Mucosa of rectum (tissue), 2 donors: ENCODE results near the gene TBXAS1.
"Not testable (repeated sequence)": the region's sequence is repeated elsewhere in the genome, so short reads cannot be mapped to it uniquely, and the experiment has no call there.

Experiments
- H3K27ac ChIP-seq, 2 donors: one replicate each; pipeline ENCODE4 v1.7.0; 2013; ENCODE audit warnings: inconsistent platforms in 2 of 2, low read depth in 2 of 2, low read length in 2 of 2
- H3K27me3 ChIP-seq, 2 donors: one replicate each; pipeline ENCODE4 v1.7.0; 2013; ENCODE audit warnings: low read length in 2 of 2; ENCODE audit not compliant: control insufficient read depth in 2 of 2, insufficient read depth in 2 of 2
- H3K36me3 ChIP-seq, 2 donors: one replicate each; pipeline ENCODE4 v1.7.0; 2013; ENCODE audit warnings: low read length in 2 of 2; ENCODE audit not compliant: control insufficient read depth in 2 of 2, insufficient read depth in 2 of 2
- H3K4me1 ChIP-seq, 2 donors: one replicate each; pipeline ENCODE4 v1.7.0; 2013; ENCODE audit warnings: low read length in 2 of 2, mild to moderate bottlenecking in 1 of 2; ENCODE audit not compliant: control insufficient read depth in 2 of 2, insufficient read depth in 2 of 2
- H3K4me3 ChIP-seq, 2 donors: one replicate each; pipeline ENCODE4 v1.7.0; 2013; ENCODE audit warnings: low read length in 2 of 2
- H3K9ac ChIP-seq, 2 donors: one replicate each; pipeline ENCODE4 v1.7.0; 2013; ENCODE audit warnings: low read length in 2 of 2, low read depth in 1 of 2, mild to moderate bottlenecking in 1 of 2
- H3K9me3 ChIP-seq, 2 donors: one replicate each; pipeline ENCODE4 v1.7.0; 2013; ENCODE audit warnings: low read length in 2 of 2; ENCODE audit not compliant: control insufficient read depth in 2 of 2
- donor health status: healthy.
- donor health status: Normal muscosa, but diverticular disease.

Gene TBXAS1

DNA sequence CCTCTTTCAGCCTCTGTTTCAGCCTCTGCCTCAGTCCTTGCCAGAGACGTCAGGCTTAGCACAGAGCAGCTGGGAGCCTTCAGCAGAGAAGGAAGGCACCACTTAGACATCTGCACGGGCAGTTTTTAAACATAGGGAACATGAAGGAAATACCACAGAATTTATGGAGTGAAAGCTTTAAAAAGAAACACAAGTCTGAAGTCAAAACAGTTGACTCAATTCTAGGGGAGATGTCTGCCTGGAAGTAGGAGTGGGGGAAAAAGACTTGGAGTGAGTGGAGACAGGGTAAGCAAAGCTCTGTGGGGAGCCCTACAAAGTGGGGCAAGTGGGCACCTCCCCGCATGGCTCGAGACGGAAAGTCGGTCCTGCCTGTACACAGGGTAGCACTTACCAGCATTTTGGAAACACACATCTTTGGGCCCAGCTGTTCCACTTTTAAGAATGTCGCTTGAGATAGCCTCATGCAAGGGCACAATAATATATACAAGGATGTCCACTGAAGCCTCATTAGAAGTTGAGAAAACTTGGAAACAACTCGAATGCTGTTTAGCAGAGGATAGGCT, 5.0 kb upstream of the TBXAS1 start:
- Histone ChIP-seq H3K9me3 (no peaks in the 10 kb centered on the region), H3K36me3 (no peaks in the 10 kb centered on the region), H3K9ac (no peak overlapping the region), H3K27ac (no peak overlapping the region), H3K4me3 (no peak overlapping the region), H3K27me3 (no peaks in the 10 kb centered on the region), H3K4me1 (peaks cover 6 to 8% of the 10 kb centered on the region in 2 donors)

DNA sequence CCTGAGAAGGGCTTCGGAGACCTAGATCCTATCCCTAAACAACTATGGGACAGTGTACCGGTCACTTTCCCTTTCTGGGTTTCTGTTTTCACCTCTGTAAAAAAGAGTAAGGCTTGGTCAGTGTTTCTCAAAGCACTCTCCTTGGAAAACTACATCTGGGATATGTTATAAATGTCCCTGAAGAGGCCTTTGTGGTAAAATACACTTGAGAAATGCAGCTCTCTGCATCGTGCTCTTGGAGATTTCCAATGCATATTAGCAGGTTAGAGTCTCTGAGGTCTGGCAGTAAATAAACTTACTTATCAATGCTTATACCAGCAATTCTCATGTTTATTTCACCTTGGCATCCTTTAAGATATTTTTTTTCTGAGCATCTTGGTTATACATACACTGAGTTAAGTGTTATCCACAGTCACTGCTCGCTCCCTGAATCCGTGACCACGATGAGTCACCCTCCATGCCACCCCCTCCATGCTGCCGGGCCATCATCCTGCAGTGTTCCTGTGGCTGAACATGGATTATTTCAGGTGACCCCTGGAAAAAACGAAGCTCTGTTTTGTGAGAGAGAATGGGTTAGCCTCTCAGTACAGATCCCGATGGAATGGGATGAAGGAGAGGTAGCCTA, 3.3 kb upstream of the TBXAS1 start:
- peaks cover 12 to 20% of the 10 kb centered on the region in 2 donors for H3K4me1 ChIP-seq
- no peaks in the 10 kb centered on the region for H3K9me3 ChIP-seq
- no peaks in the 10 kb centered on the region for H3K27me3 ChIP-seq
- H3K36me3 ChIP-seq, result no peaks in the 10 kb centered on the region
- no peak overlapping the region for H3K4me3 ChIP-seq
- no peak overlapping the region for H3K27ac ChIP-seq
- H3K9ac ChIP-seq, result no peak overlapping the region

DNA sequence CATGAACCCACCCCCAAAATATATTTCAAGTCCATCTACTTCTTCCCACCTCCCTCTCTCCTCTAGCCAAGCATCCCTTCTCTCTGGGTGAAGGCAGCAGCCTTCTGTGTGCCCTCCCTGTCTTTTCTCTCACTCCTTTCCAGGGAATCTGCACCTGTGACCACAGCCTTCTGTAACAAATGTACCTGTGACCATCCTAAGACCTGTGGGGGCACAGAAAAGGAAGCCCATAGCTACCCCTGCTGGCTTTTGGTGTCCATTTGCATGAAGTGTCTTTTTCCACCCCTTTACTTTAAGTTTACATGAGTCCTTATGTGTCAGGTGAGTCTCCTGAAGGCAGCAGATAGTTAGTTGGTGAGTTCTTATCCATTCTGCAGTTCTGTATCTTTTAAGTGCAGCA, 2.0 kb upstream of the TBXAS1 start:
- H3K9ac ChIP-seq, result no peak overlapping the region
- H3K9me3 ChIP-seq, result no peaks in the 10 kb centered on the region
- no peaks in the 10 kb centered on the region for H3K36me3 ChIP-seq
- H3K4me3 ChIP-seq, result no peak overlapping the region
- H3K27me3 ChIP-seq, result no peaks in the 10 kb centered on the region
- peaks cover 12 to 20% of the 10 kb centered on the region in 2 donors for H3K4me1 ChIP-seq
- H3K27ac ChIP-seq, result no peak overlapping the region

DNA sequence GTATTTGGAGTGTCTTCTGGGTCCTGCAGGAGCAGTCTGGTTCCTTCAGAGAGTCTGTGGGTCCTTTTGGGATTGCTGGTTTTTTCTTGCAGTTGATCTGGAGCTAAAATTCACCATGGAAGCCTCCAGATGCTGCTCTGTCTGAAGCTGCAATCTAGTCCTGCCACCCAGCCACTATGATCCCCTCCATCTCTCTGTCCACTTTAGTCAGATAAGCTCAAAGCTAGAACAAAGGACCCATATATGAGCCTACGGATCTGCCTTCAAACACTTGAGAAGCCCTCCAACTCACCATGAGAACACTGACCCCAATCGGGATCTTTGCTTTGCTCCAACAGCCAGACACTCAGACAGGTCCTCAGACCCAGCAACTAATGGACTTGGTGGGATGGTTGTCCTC, 618 bp upstream of the TBXAS1 start:
- H3K4me3 ChIP-seq, result peak overlapping the region in 1 of 2 donors; percentile 71
- H3K9ac ChIP-seq, result no peak overlapping the region
- peak overlapping the region; percentile 15 to 27 for H3K27ac ChIP-seq

DNA sequence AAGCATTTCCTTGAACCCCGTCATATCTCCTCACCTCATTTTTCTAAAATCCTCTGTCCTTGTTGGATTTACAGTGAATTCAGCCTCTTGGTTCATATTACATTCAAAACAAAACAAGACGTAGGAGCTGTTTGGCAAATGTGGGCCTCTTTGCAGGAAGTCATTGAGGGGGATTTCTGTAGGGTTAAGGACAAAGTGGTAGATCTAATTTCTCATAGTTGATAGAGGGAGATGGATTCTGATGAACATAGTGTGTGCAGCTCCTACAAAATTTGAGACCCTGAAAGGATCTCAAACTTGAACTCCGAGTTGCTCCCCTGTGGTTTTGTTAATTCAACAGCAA, 682 bp downstream of the TBXAS1 start:
- no peaks in the 10 kb centered on the region for H3K36me3 ChIP-seq
- H3K27ac ChIP-seq, result peak overlapping the region; percentile 81 to 84
- no peaks in the 10 kb centered on the region for H3K27me3 ChIP-seq
- peak overlapping the region; percentile 17 to 60 for H3K9ac ChIP-seq
- H3K4me1 ChIP-seq, result peaks cover 12 to 20% of the 10 kb centered on the region in 2 donors
- H3K9me3 ChIP-seq, result no peaks in the 10 kb centered on the region
- peak overlapping the region; percentile 58 to 71 for H3K4me3 ChIP-seq

More for the DNA sequence above, 618 bp upstream of the TBXAS1 start:
- Histone ChIP-seq H3K27me3 (no peaks in the 10 kb centered on the region), H3K4me1 (peaks cover 12 to 20% of the 10 kb centered on the region in 2 donors), H3K9me3 (no peaks in the 10 kb centered on the region), H3K36me3 (no peaks in the 10 kb centered on the region)

DNA sequence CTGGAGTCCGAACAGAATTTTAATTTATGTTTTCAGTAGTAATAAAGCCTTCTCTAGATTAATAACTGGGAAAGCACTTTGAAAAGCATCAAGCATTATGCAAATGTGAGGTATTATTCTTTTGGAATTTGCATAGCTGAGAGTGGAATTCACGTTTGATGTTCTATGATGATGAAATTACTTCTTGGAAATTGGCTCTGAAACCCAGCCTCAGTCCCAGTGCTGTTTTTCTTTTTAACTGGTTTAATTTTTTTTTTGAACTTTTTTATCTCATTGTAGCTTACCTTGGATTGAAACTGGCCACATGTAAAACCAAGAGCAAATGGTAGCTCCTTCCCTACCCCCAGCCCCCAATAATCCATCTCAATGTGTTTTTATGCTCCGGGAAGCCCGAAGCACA, 1.2 kb downstream of the TBXAS1 start:
- no peaks in the 10 kb centered on the region for H3K9me3 ChIP-seq
- peak overlapping the region; percentile 81 to 84 for H3K27ac ChIP-seq
- H3K4me3 ChIP-seq, result peak overlapping the region; percentile 58 to 71
- peaks cover 12 to 20% of the 10 kb centered on the region in 2 donors for H3K4me1 ChIP-seq
- no peaks in the 10 kb centered on the region for H3K27me3 ChIP-seq
- H3K9ac ChIP-seq, result peak overlapping the region; percentile 17 to 41
- no peaks in the 10 kb centered on the region for H3K36me3 ChIP-seq

DNA sequence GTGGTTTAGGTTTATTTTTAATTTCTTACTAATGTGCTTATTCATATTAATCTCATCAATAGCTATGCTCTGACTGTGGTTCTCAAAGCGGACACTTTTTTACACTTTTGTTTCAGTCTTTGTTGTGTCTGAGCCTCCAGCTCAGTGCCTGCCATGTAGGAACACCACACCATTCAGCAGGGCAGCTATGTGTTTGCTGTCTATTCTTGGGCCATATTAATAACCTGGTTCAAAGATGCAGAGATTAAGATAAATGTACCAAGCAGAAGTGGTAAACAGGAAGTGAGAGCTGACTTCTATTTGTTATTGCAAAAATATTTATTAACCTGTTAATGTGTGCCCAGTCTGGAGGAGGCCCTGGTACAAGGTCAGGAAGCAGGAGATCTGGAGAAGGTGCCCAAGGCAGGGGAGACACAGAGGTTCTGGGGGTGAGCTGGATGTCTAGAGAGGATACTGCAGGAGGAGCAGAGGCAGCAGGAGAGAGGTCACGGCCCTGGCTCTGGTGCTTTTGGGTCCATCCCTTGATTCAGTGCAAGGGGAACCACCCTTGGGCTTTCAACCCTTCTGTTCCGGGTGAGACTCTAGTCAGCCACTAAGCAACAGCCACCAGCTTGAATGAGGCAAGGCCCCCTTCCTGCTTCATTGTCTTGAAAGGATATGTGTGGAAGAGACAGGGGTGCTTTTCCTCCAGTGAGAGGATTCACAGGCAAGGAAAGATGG, 1.9 kb downstream of the TBXAS1 start:
- no peaks in the 10 kb centered on the region for H3K9me3 ChIP-seq
- H3K27me3 ChIP-seq, result no peaks in the 10 kb centered on the region
- H3K36me3 ChIP-seq, result no peaks in the 10 kb centered on the region
- no peak overlapping the region for H3K9ac ChIP-seq
- H3K4me3 ChIP-seq, result peak overlapping the region; percentile 49 to 71
- H3K27ac ChIP-seq, result peak overlapping the region; percentile 32 to 81
- H3K4me1 ChIP-seq, result peaks cover 12 to 20% of the 10 kb centered on the region in 2 donors

DNA sequence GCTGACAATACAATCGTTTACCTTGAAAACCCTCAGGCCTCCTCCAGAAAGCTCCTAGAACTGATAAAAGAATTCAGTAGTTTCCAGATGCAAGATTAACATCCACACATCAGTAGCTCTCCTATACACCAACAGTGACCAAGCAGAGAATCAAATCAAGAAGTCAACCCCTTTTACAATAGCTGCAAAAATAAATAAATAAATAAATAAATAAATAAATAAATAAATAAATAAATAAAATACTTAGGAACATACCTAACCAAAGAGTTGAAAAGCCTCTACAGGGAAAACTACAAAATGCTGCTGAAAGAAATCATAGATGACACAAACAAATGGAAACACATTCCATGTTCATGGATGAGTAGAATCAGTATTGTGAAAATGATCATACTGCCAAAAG, 6.8 kb downstream of the TBXAS1 start:
- H3K27me3 ChIP-seq, H3K4me1 ChIP-seq, H3K9ac ChIP-seq, H3K4me3 ChIP-seq, H3K9me3 ChIP-seq, H3K36me3 ChIP-seq, H3K27ac ChIP-seq: not testable (repeated sequence)

DNA sequence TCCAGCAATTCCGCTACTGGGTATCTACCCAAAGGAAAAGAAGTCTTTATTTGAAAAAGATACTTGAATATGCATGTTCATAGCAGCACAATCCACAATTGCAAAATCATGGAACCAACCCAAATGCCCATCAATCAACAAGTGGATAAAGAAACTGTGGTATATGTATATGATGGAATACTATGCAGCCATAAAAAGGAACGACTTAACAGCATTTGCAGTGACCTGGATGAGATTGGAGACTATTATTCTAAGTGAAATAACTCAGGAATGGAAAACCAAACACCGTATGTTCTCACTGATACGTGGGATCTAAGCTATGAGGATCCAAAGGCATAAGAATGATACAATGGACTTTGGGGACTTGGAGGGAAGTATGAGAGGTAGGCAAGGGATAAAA, 8.2 kb downstream of the TBXAS1 start:
- not testable (repeated sequence) for H3K36me3 ChIP-seq, H3K4me3 ChIP-seq, H3K9ac ChIP-seq, H3K4me1 ChIP-seq, H3K27ac ChIP-seq, H3K27me3 ChIP-seq, H3K9me3 ChIP-seq

DNA sequence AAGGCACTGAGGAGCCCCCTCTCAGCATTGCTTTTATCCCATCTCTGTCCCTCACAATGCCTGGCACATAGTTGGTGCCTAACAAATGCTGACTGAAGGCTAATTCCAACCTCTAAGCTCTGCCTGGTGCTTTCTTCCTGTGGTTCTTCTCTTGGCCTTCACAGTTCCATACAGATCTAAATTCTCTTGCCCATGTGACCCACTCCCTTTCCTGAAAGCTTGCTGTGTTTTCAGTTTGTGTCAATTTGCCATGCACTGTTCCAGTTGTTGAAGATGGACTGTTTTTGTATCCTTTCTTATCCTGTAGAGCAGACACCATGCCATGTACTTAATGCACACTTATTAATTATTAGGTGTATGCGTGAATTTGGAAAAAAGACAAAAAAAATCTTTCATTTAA, 9.2 kb downstream of the TBXAS1 start:
- Histone ChIP-seq H3K9ac (no peak overlapping the region), H3K36me3 (no peaks in the 10 kb centered on the region), H3K27me3 (no peaks in the 10 kb centered on the region), H3K4me3 (no peak overlapping the region), H3K9me3 (no peaks in the 10 kb centered on the region), H3K27ac (no peak overlapping the region), H3K4me1 (no peaks in the 10 kb centered on the region)
